GM23338 (cell line): Measurements from ENCODE around the gene NDUFA11. TPM values are rescaled to one million over a fixed set of nuclear protein-coding genes. Genes with fewer than 3 reads are reported as not detected.

ENCODE experiments used
- ATAC-seq: fragments of 200-7000 bp; cut with Tn5 transposase; 3 replicates; pipeline ENCODE4 v1.9.1; 2020
- DNase-seq: peaks from one replicate; pipeline ENCODE4 v3.0.0-alpha.2; 2015; ENCODE audit warnings: low spot score
- H2AFZ ChIP-seq: fragments of 200-600 bp; sonication (generic); 2 replicates; pipeline ENCODE4 v1.8.0; 2016; ENCODE audit warnings: antibody characterized with exemption, mild to moderate bottlenecking, moderate library complexity
- H3F3A ChIP-seq: fragments of 200-600 bp; sonication (generic); replicated peaks from 2 replicates; pipeline ENCODE4 v1.8.0; 2017; ENCODE audit warnings: antibody characterized with exemption, mixed run types, low read depth
- H3K27ac ChIP-seq: fragments of 200-600 bp; sonication (generic); 2 replicates; pipeline ENCODE4 v1.6.1; 2016; ENCODE audit warnings: low read depth
- H3K27me3 ChIP-seq: fragments of 200-600 bp; sonication (generic); 2 replicates; pipeline ENCODE4 v1.8.0; 2016; ENCODE audit warnings: mild to moderate bottlenecking, mixed run types, moderate library complexity; ENCODE audit not compliant: insufficient read depth
- H3K36me3 ChIP-seq: fragments of 200-600 bp; sonication (generic); 2 replicates; pipeline ENCODE4 v1.8.0; 2016; ENCODE audit warnings: mild to moderate bottlenecking; ENCODE audit not compliant: insufficient read depth
- H3K4me1 ChIP-seq: fragments of 200-600 bp; sonication (generic); 2 replicates; pipeline ENCODE4 v1.8.0; 2016; ENCODE audit warnings: mild to moderate bottlenecking, moderate library complexity; ENCODE audit not compliant: insufficient read depth
- H3K4me2 ChIP-seq: fragments of 200-600 bp; sonication (generic); 2 replicates; pipeline ENCODE4 v1.7.1; 2017; ENCODE audit warnings: mixed run types
- H3K4me3 ChIP-seq: fragments of 200-600 bp; sonication (generic); 2 replicates; pipeline ENCODE4 v1.6.1; 2016; ENCODE audit warnings: mixed run types
- H3K79me2 ChIP-seq: fragments of 200-600 bp; sonication (generic); replicated peaks from 2 replicates; pipeline ENCODE4 v1.8.0; 2017; ENCODE audit warnings: mild to moderate bottlenecking; ENCODE audit not compliant: insufficient read depth
- H3K9me2 ChIP-seq: fragments of 200-600 bp; sonication (generic); 2 replicates; pipeline ENCODE4 v1.8.0; 2017; ENCODE audit not compliant: insufficient read depth
- H4K20me1 ChIP-seq: fragments of 200-600 bp; sonication (generic); replicated peaks from 2 replicates; pipeline ENCODE4 v1.8.0; 2017; ENCODE audit warnings: mild to moderate bottlenecking; ENCODE audit not compliant: insufficient read depth
- H3K27ac Mint-ChIP-seq: 2 replicates; pipeline ENCODE4 v1.8.0; 2020; ENCODE audit warnings: inconsistent platforms, mild to moderate bottlenecking, moderate library complexity, mixed read lengths
- H3K27me3 Mint-ChIP-seq: 3 replicates; pipeline ENCODE4 v1.8.0; 2022; ENCODE audit warnings: low read depth, mild to moderate bottlenecking, moderate library complexity, mixed read lengths, inconsistent platforms; ENCODE audit not compliant: insufficient read depth, poor library complexity
- H3K36me3 Mint-ChIP-seq: 3 replicates; pipeline ENCODE4 v1.8.0; 2021; ENCODE audit warnings: low read depth, mild to moderate bottlenecking, inconsistent platforms, moderate library complexity, mixed read lengths
- H3K4me1 Mint-ChIP-seq: 3 replicates; pipeline ENCODE4 v1.8.0; 2020; ENCODE audit warnings: mild to moderate bottlenecking, inconsistent platforms, mixed read lengths
- H3K4me3 Mint-ChIP-seq: 3 replicates; pipeline ENCODE4 v1.8.0; 2021; ENCODE audit warnings: moderate library complexity, mild to moderate bottlenecking, inconsistent platforms, mixed read lengths
- H3K9me3 Mint-ChIP-seq: 3 replicates; pipeline ENCODE4 v1.8.0; 2020; ENCODE audit warnings: moderate library complexity, mild to moderate bottlenecking, inconsistent platforms, mixed read lengths
- CREB1 ChIP-seq: fragments of 250-450 bp; sonication (Bioruptor Pico); IDR thresholded peaks from 2 replicates; pipeline ENCODE4 v1.5.0; 2020; ENCODE audit warnings: low read depth, mild to moderate bottlenecking, moderate library complexity
- ETS1 ChIP-seq: IDR thresholded peaks from 2 replicates; pipeline ENCODE4 v1.6.1; 2016; ENCODE audit warnings: antibody characterized with exemption
- EZH2 ChIP-seq: fragments of 200-600 bp; sonication (generic); IDR thresholded peaks from one replicate; pipeline ENCODE4 v1.8.0; 2017; ENCODE audit warnings: antibody characterized with exemption, mild to moderate bottlenecking, low read depth; ENCODE audit not compliant: unreplicated experiment
- EZH2phosphoT487 ChIP-seq: fragments of 200-600 bp; sonication (generic); IDR thresholded peaks from one replicate; pipeline ENCODE4 v1.8.1; 2018; ENCODE audit warnings: antibody characterized with exemption; ENCODE audit not compliant: unreplicated experiment
- JUNB ChIP-seq: IDR thresholded peaks from one replicate; pipeline ENCODE4 v1.6.1; 2016; ENCODE audit warnings: antibody characterized with exemption; ENCODE audit not compliant: unreplicated experiment
- NANOG ChIP-seq: IDR thresholded peaks from 2 replicates; pipeline ENCODE4 v1.6.1; 2016; ENCODE audit warnings: antibody characterized with exemption, borderline replicate concordance
- POLR2AphosphoS5 ChIP-seq: IDR thresholded peaks from 2 replicates; pipeline ENCODE4 v1.6.1; 2016; ENCODE audit warnings: antibody characterized with exemption, low read depth
- REST ChIP-seq: IDR thresholded peaks from one replicate; pipeline ENCODE4 v1.6.1; 2018; ENCODE audit warnings: antibody characterized with exemption; ENCODE audit not compliant: unreplicated experiment
- STAT1 ChIP-seq: IDR thresholded peaks from one replicate; pipeline ENCODE4 v1.6.1; 2016; ENCODE audit warnings: antibody characterized with exemption; ENCODE audit not compliant: unreplicated experiment
- ZNF114 ChIP-seq: fragments of 250-450 bp; sonication (Bioruptor Pico); IDR thresholded peaks from 2 replicates; pipeline ENCODE4 v1.5.0; 2020; ENCODE audit warnings: mild to moderate bottlenecking, moderate library complexity
- ZNF331 ChIP-seq: fragments of 250-450 bp; sonication (Bioruptor Pico); IDR thresholded peaks from 2 replicates; pipeline ENCODE4 v1.5.0; 2020; ENCODE audit warnings: low read depth, mild to moderate bottlenecking, moderate library complexity
- ZNF462 ChIP-seq: fragments of 250-450 bp; sonication (Bioruptor Pico); IDR thresholded peaks from 2 replicates; pipeline ENCODE4 v1.5.0; 2020; ENCODE audit warnings: mild to moderate bottlenecking, moderate library complexity
- polyA plus RNA-seq: library from polyadenylated mRNA; unstranded; fragments of >200 nt; fragmentation: Nextera tagmentation; extraction: Ambion mirVana; gene quantifications from 2 replicates; pipeline ENCODE4 v1.2.1, GENCODE V29; 2016
- total RNA-seq: library from RNA; depleted of rRNA; stranded (reverse); fragments of >200 nt; shearing (Covaris generic); gene quantifications from 2 replicates; pipeline ENCODE4 v1.2.3, GENCODE V29; 2014
- TF ChIP-seq, protein P1 (sequence below), 2 experiments: fragments of 200-600 bp in 1 of 2; sonication (generic) in 1 of 2; conservative IDR thresholded peaks; 2 replicates each; pipeline versions ENCODE4 v1.5.1 to v1.6.1; 2016 to 2017; ENCODE audit warnings: antibody characterized with exemption in 2 of 2, low read depth in 2 of 2, mild to moderate bottlenecking in 2 of 2, moderate library complexity in 1 of 2

The NDUFA11 gene
- total and polyA plus RNA-seq, 2 experiments from 2014 or later = 171 to 523 TPM

GRCh38 chr19:5895890-5896289 lies 7.7 kb downstream of the NDUFA11 start (continued):
- TF ChIP-seq CREB1 (no peak), ZNF331 (CRISPR knock-in tag) (no peak), EZH2phosphoT487 (no peak), ZNF114 (no peak), EZH2 (no peak), STAT1 (no peak)

DNA sequence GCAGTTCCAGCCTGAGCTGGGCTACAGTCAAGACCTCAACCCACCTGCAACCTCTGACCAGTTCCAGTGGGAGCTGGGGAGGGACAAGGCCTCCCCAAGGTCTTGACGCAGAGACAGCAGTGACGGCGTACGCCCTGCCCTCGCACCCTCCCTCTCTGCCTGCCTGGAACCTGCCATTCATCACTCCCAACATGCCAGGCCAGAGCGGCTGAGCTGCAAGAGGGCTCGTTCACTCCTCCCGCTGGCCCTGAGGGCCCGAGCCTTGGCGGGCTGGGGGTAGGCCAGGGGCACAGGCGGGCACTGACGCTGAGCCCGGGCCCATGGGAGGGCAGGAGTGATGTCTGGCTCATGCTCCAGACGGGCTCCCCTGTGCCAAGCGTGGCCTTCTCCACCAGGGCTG lies 8.2 kb downstream of the NDUFA11 start:
- Mint-ChIP-seq H3K4me3 (no peak overlapping the region), H3K9me3 (no peaks in the 10 kb centered on the region), H3K36me3 (peaks cover 14% of the 10 kb centered on the region), H3K27ac (no peak overlapping the region), H3K27me3 (peaks cover 7% of the 10 kb centered on the region), H3K4me1 (no peaks in the 10 kb centered on the region; the same call in 1 of the 3 replicates)
- Histone ChIP-seq H3K9me2 (no peaks in the 10 kb centered on the region), H3K36me3 (no peaks in the 10 kb centered on the region), H3K4me2 (no peak overlapping the region), H3K27ac (no peak overlapping the region), H3K4me1 (no peaks in the 10 kb centered on the region), H4K20me1 (peaks cover 23% of the 10 kb centered on the region), H3K79me2 (peaks cover 12% of the 10 kb centered on the region), H3K4me3 (no peak overlapping the region), H3K27me3 (no peaks in the 10 kb centered on the region), H3F3A (no peaks in the 10 kb centered on the region), H2AFZ (no peak overlapping the region)
- TF ChIP-seq EZH2 = no peak
- TF ChIP-seq POLR2AphosphoS5 = no peak
- no peak for TF ChIP-seq NANOG
- no peak for TF ChIP-seq EZH2phosphoT487
- no peak for TF ChIP-seq CREB1
- TF ChIP-seq ZNF114 = no peak
- no peak for TF ChIP-seq JUNB
- TF ChIP-seq STAT1 = no peak
- no peak for TF ChIP-seq ETS1
- TF ChIP-seq, protein P1, sequence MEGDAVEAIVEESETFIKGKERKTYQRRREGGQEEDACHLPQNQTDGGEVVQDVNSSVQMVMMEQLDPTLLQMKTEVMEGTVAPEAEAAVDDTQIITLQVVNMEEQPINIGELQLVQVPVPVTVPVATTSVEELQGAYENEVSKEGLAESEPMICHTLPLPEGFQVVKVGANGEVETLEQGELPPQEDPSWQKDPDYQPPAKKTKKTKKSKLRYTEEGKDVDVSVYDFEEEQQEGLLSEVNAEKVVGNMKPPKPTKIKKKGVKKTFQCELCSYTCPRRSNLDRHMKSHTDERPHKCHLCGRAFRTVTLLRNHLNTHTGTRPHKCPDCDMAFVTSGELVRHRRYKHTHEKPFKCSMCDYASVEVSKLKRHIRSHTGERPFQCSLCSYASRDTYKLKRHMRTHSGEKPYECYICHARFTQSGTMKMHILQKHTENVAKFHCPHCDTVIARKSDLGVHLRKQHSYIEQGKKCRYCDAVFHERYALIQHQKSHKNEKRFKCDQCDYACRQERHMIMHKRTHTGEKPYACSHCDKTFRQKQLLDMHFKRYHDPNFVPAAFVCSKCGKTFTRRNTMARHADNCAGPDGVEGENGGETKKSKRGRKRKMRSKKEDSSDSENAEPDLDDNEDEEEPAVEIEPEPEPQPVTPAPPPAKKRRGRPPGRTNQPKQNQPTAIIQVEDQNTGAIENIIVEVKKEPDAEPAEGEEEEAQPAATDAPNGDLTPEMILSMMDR (conservative IDR thresholded peaks at IDR 0.05; ENCODE audit: low read depth in 2 of 2) = no peak
- no peak for TF ChIP-seq ZNF462
- TF ChIP-seq REST = no peak
- no peak for TF ChIP-seq ZNF331 (CRISPR knock-in tag)
- no peak for DNase-seq
- no peak for ATAC-seq
